ENCODE data around the gene AHNAK2.

AHNAK2 gene

DNA sequence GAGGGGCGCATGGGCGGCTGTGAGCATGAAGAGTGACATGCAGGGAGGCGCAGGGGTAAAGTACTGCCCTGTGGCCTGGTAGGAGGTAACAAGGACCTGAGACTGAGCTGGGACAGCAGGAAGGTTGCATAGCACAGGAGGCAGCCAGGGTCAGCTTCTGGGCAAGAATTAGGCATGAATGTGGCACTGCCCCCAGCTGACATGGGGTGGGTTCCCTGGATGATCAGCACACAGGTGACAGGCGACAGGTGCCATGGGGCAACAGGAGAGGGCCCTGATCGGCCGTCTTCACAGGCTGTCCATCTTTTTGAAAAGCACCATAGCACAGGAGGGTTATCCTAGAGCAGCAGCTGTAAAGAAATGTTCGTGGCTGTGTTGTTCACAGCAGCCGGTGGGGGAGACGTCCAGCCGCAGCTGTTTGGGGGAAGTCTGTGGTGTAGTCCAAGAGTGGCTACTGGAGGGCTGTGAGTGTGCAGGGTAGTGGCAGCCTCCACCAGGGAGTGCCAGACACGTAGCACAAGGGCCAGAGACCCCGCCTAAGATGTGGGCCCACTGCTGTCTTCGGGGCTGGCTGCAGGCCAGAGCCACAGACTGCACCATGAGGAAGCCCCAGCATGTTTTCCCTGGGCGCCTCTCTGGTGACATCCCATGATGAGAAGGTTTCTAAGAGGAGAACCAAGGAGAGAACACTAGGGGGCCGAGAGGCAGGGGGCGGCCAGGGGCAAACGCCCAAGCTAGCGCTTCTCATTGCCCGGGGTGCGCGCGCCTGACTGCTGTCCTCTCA is 15.8 kb upstream of the AHNAK2 start:
- DNase-seq (ENCODE audit: low read depth), result no peak
- TF ChIP-seq, protein P1, sequence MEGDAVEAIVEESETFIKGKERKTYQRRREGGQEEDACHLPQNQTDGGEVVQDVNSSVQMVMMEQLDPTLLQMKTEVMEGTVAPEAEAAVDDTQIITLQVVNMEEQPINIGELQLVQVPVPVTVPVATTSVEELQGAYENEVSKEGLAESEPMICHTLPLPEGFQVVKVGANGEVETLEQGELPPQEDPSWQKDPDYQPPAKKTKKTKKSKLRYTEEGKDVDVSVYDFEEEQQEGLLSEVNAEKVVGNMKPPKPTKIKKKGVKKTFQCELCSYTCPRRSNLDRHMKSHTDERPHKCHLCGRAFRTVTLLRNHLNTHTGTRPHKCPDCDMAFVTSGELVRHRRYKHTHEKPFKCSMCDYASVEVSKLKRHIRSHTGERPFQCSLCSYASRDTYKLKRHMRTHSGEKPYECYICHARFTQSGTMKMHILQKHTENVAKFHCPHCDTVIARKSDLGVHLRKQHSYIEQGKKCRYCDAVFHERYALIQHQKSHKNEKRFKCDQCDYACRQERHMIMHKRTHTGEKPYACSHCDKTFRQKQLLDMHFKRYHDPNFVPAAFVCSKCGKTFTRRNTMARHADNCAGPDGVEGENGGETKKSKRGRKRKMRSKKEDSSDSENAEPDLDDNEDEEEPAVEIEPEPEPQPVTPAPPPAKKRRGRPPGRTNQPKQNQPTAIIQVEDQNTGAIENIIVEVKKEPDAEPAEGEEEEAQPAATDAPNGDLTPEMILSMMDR (conservative IDR thresholded peaks at IDR 0.05; ENCODE audit: control insufficient read depth, insufficient read depth, low read depth, low read length), result no peak
- no peak overlapping the region for H3K4me3 ChIP-seq (ENCODE audit: control insufficient read depth, low read depth, low read length)

DNA sequence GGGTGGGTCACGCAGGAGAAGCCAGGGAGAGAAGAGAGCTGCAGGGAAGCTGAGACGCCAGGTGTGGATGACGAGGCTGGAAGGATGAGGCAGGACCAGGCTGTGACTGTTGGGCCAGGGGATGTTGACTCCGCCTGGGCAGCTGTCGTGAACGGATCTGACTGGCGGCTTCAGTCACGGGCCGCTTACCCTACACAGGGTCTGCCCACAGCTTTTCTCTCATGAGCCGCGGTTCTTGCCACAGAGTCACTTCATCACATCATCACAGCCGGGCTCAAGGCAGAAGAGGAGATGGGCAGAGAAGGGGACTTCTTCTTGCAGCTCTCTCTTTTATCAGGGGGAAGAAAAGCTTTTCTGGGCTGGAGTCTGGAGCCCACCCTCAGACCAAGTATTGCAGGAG is 15.1 kb upstream of the AHNAK2 start:
- DNase-seq (ENCODE audit: low read depth), result no peak
- TF ChIP-seq, protein P1 (conservative IDR thresholded peaks at IDR 0.05; ENCODE audit: control insufficient read depth, insufficient read depth, low read depth, low read length), result no peak
- no peak overlapping the region for H3K4me3 ChIP-seq (ENCODE audit: control insufficient read depth, low read depth, low read length)

- H3K4me3 ChIP-seq (ENCODE audit: control insufficient read depth, low read depth, low read length), result no peak overlapping the region
- TF ChIP-seq, protein P1 (conservative IDR thresholded peaks at IDR 0.05; ENCODE audit: control insufficient read depth, insufficient read depth, low read depth, low read length), result no peak
- no peak for DNase-seq (ENCODE audit: low read depth)
Observed at GRCh38 chr14:104992501-104992900, 14.3 kb upstream of the AHNAK2 start.

GRCh38 chr14:104991896-104992230 is 13.7 kb upstream of the AHNAK2 start:
- TF ChIP-seq, protein P1 (conservative IDR thresholded peaks at IDR 0.05; ENCODE audit: control insufficient read depth, insufficient read depth, low read depth, low read length), result no peak
- no peak overlapping the region for H3K4me3 ChIP-seq (ENCODE audit: control insufficient read depth, low read depth, low read length)
- no peak for DNase-seq (ENCODE audit: low read depth)

- TF ChIP-seq, protein P1 (conservative IDR thresholded peaks at IDR 0.05; ENCODE audit: control insufficient read depth, insufficient read depth, low read depth, low read length), result no peak
- DNase-seq (ENCODE audit: low read depth), result no peak
- H3K4me3 ChIP-seq (ENCODE audit: control insufficient read depth, low read depth, low read length), result no peak overlapping the region
Observed at GRCh38 chr14:104989951-104990303, 11.8 kb upstream of the AHNAK2 start.

- no peak overlapping the region for H3K4me3 ChIP-seq (ENCODE audit: control insufficient read depth, low read depth, low read length)
- TF ChIP-seq, protein P1 (conservative IDR thresholded peaks at IDR 0.05; ENCODE audit: control insufficient read depth, insufficient read depth, low read depth, low read length), result no peak
- no peak for DNase-seq (ENCODE audit: low read depth)
Observed at GRCh38 chr14:104989236-104989950, 11.2 kb upstream of the AHNAK2 start.

Data from fibroblast of mammary gland (primary cell).